GM12874 (cell line): ENCODE data around the gene YARS1.
A peak's percentile ranks its signal among the peaks of the same experiment; 100 is the strongest.

Experiments used
- CTCF ChIP-seq: IDR thresholded peaks from 2 replicates; pipeline ENCODE4 v1.5.1; 2011; ENCODE audit warnings: low read depth, mild to moderate bottlenecking, control low read depth, low read length, moderate library complexity; ENCODE audit not compliant: insufficient read depth

The YARS1 gene

DNA sequence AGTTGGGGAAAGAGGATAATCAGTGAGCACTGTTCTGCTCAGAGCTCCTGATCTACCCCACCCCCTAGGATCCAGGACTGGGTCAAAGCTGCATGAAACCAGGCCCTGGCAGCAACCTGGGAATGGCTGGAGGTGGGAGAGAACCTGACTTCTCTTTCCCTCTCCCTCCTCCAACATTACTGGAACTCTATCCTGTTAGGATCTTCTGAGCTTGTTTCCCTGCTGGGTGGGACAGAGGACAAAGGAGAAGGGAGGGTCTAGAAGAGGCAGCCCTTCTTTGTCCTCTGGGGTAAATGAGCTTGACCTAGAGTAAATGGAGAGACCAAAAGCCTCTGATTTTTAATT lies 42.7 kb downstream of the YARS1 start:
- no peak for TF ChIP-seq CTCF

GRCh38 chr1:32773764-32774463 lies 43.2 kb downstream of the YARS1 start:
- TF ChIP-seq CTCF, result no peak

- TF ChIP-seq CTCF, result peak; percentile 93
These were observed 44.0 kb downstream of the YARS1 start for GRCh38 chr1:32773018-32773763.

GRCh38 chr1:32772281-32773017 lies 44.7 kb downstream of the YARS1 start:
- no peak for TF ChIP-seq CTCF

- TF ChIP-seq CTCF, result no peak
These were observed 45.4 kb downstream of the YARS1 start for GRCh38 chr1:32771561-32772280.

DNA sequence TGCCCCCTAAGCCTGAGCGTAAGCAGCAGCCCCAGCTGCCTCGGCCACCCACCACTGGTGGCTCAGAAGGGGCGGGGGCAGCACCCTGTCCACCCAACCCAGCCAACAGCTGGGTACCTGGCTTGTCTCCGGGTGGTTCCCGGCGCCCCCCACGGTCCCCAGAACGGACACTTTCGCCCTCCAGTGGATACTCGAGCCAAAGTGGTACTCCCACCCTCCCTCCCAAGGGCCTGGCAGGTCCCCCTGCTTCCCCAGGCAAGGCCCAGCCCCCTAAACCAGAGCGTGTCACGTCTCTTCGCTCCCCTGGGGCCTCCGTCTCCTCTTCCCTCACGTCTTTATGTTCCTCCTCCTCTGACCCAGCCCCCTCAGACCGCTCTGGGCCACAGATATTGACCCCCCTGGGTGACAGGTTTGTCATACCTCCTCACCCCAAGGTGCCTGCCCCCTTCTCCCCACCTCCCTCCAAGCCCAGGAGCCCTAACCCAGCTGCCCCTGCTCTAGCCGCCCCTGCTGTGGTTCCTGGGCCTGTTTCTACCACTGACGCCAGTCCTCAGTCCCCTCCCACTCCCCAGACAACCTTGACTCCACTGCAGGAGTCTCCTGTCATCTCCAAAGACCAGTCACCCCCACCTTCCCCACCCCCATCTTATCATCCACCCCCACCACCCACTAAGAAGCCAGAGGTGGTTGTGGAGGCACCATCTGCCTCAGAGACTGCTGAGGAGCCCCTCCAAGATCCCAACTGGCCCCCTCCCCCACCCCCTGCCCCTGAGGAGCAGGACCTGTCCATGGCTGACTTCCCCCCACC lies 46.2 kb downstream of the YARS1 start:
- no peak for TF ChIP-seq CTCF
